Liver (tissue), 3 donors: ENCODE data around the gene BCLAF1.

Experiments
- ATF3 ChIP-seq: IDR thresholded peaks from 2 replicates; pipeline ENCODE4 v1.6.1; 2016; ENCODE audit warnings: antibody characterized with exemption
- CTCF ChIP-seq: fragments of 150-350 bp; IDR thresholded peaks from 2 replicates; pipeline ENCODE4 v1.5.1; 2017; ENCODE audit warnings: improper control_type of control experiment, low read depth, low read length; ENCODE audit not compliant: missing input control
- FOXA1 ChIP-seq: IDR thresholded peaks from 2 replicates; pipeline ENCODE4 v1.6.1; 2016; ENCODE audit warnings: antibody characterized with exemption
- GABPA ChIP-seq, 2 donors: IDR thresholded peaks in 1 of 2; conservative IDR thresholded peaks in 1 of 2; 2 replicates each; pipeline ENCODE4 v1.6.1; 2016; ENCODE audit warnings: antibody characterized with exemption in 2 of 2, mild to moderate bottlenecking in 1 of 2, moderate library complexity in 1 of 2
- HNF4G ChIP-seq: IDR thresholded peaks from 2 replicates; pipeline ENCODE4 v1.6.1; 2016; ENCODE audit warnings: antibody characterized with exemption
- JUND ChIP-seq, 2 donors: IDR thresholded peaks; 2 replicates each; pipeline ENCODE4 v1.6.1; 2016; ENCODE audit warnings: antibody characterized with exemption in 2 of 2
- NR2F2 ChIP-seq: IDR thresholded peaks from 2 replicates; pipeline ENCODE4 v1.6.1; 2016; ENCODE audit warnings: antibody characterized with exemption
- RAD21 ChIP-seq, 2 donors: IDR thresholded peaks; 2 replicates each; pipeline ENCODE4 v1.6.1; 2016; ENCODE audit warnings: antibody characterized with exemption in 2 of 2, mild to moderate bottlenecking in 2 of 2
- REST ChIP-seq: IDR thresholded peaks from 2 replicates; pipeline ENCODE4 v1.6.1; 2016; ENCODE audit warnings: antibody characterized with exemption, mild to moderate bottlenecking
- RXRA ChIP-seq, 2 donors: IDR thresholded peaks; 2 replicates each; pipeline ENCODE4 v1.6.1; 2017 to 2018; ENCODE audit warnings: antibody characterized with exemption in 2 of 2, mild to moderate bottlenecking in 1 of 2
- SP1 ChIP-seq: IDR thresholded peaks from 2 replicates; pipeline ENCODE4 v1.6.1; 2018; ENCODE audit warnings: antibody characterized with exemption, mild to moderate bottlenecking
- TAF1 ChIP-seq: conservative IDR thresholded peaks from 2 replicates; pipeline ENCODE4 v1.6.1; 2016; ENCODE audit warnings: antibody characterized with exemption, mild to moderate bottlenecking
- YY1 ChIP-seq: IDR thresholded peaks from 2 replicates; pipeline ENCODE4 v1.6.1; 2016; ENCODE audit warnings: antibody characterized with exemption, mild to moderate bottlenecking
- TF ChIP-seq, protein P1 (sequence below): IDR thresholded peaks from 2 replicates; pipeline ENCODE4 v1.6.1; 2016; ENCODE audit warnings: antibody characterized with exemption
- donor health status: healthy.
- donor health status: healthy.

DNA sequence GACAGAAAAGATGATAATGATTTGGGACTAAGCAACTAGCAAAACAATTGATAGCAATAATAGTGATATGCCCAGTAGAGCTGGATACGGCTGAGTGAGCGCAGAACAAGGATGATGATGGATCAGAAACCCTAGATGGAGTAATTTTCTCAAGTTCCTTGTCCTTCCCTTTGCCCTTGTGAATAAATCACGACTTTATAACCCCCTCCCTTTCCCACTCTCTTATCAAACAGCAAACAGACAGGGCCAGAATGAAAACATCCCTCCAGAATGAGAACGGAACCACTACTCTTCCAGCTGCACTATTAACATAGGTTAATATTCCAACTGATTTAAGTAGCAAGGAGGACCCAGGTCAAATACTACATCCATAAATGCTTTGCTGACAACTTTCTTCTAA, 38.3 kb downstream of the BCLAF1 start:
- TF ChIP-seq CTCF = no peak
- no peak for TF ChIP-seq GABPA (IDR thresholded peaks at IDR 0.05 in 1 of 2, conservative IDR thresholded peaks at IDR 0.05 in 1 of 2)
- TF ChIP-seq SP1 = no peak
- TF ChIP-seq HNF4G = no peak
- TF ChIP-seq REST = no peak
- TF ChIP-seq YY1 = no peak
- TF ChIP-seq, protein P1, sequence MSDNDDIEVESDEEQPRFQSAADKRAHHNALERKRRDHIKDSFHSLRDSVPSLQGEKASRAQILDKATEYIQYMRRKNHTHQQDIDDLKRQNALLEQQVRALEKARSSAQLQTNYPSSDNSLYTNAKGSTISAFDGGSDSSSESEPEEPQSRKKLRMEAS = no peak
- TF ChIP-seq RXRA (IDR thresholded peaks at IDR 0.05) = no peak
- no peak for TF ChIP-seq ATF3
- TF ChIP-seq FOXA1 = no peak
- TF ChIP-seq JUND (IDR thresholded peaks at IDR 0.05) = no peak
- no peak for TF ChIP-seq NR2F2
- TF ChIP-seq RAD21 (IDR thresholded peaks at IDR 0.05) = no peak
- no peak for TF ChIP-seq TAF1
